KG1 (cell line): ENCODE results near the gene FCHO1.
A peak's percentile ranks its signal among the peaks of the same experiment; 100 is the strongest.
"Not testable (repeated sequence)": the region's sequence is repeated elsewhere in the genome, so short reads cannot be mapped to it uniquely, and the experiment has no call there.

Experiments used
- DNase-seq: peaks from one replicate; lab custom pipeline; 2025; lab: John Stamatoyannopoulos, UW

Gene FCHO1

GRCh38 chr19:17762505-17763229, 11.4 kb downstream of the FCHO1 start:
- no peak for DNase-seq

- DNase-seq, result no peak
Measured at GRCh38 chr19:17764348-17764747, 13.1 kb downstream of the FCHO1 start.

GRCh38 chr19:17765069-17765618, 13.9 kb downstream of the FCHO1 start:
- DNase-seq, result no peak

GRCh38 chr19:17766543-17767131, 15.4 kb downstream of the FCHO1 start:
- DNase-seq, result no peak

GRCh38 chr19:17767559-17767958, 16.3 kb downstream of the FCHO1 start:
- DNase-seq, result no peak

- no peak for DNase-seq
Measured at GRCh38 chr19:17770613-17771012, 19.3 kb downstream of the FCHO1 start.

GRCh38 chr19:17772172-17772571, 20.9 kb downstream of the FCHO1 start:
- DNase-seq, result no peak

GRCh38 chr19:17775245-17775927, 24.1 kb downstream of the FCHO1 start:
- peak; percentile 54 for DNase-seq

GRCh38 chr19:17775991-17776803, 24.9 kb downstream of the FCHO1 start:
- DNase-seq, result no peak

GRCh38 chr19:17777840-17778239, 26.6 kb downstream of the FCHO1 start:
- not testable (repeated sequence) for DNase-seq

GRCh38 chr19:17778251-17778967, 27.1 kb downstream of the FCHO1 start:
- no peak for DNase-seq

GRCh38 chr19:17778968-17779929, 28.0 kb downstream of the FCHO1 start:
- DNase-seq, result no peak

GRCh38 chr19:17780781-17781180, 29.5 kb downstream of the FCHO1 start:
- DNase-seq, result no peak

- DNase-seq, result not testable (repeated sequence)
Measured at GRCh38 chr19:17783721-17784120, 32.4 kb downstream of the FCHO1 start.

GRCh38 chr19:17784201-17785008, 33.1 kb downstream of the FCHO1 start:
- peak; percentile 45 for DNase-seq

GRCh38 chr19:17787274-17787913, 36.1 kb downstream of the FCHO1 start:
- no peak for DNase-seq

GRCh38 chr19:17788632-17789031, 37.4 kb downstream of the FCHO1 start:
- no peak for DNase-seq

GRCh38 chr19:17790059-17790780, 38.9 kb downstream of the FCHO1 start:
- no peak for DNase-seq
